NB4 (cell line): Measurements from ENCODE around the gene ZNF286A.
"Not testable (repeated sequence)": the region's sequence is repeated elsewhere in the genome, so short reads cannot be mapped to it uniquely, and the experiment has no call there.

ENCODE experiments used
- MYC ChIP-seq: IDR thresholded peaks from 2 replicates; pipeline ENCODE4 v1.6.1; 2011; ENCODE audit warnings: low read depth, low read length
- POLR2A ChIP-seq: IDR thresholded peaks from 2 replicates; pipeline ENCODE4 v1.6.1; 2011; ENCODE audit warnings: mild to moderate bottlenecking; ENCODE audit not compliant: insufficient read length; ENCODE audit errors: extremely low read depth
- TF ChIP-seq, protein P1 (sequence below): IDR thresholded peaks from one replicate; pipeline ENCODE4 v1.5.1; 2012; ENCODE audit warnings: low read depth, low read length
- TF ChIP-seq, protein P2 (sequence below): IDR thresholded peaks from 2 replicates; pipeline ENCODE4 v1.6.1; 2011; ENCODE audit warnings: low read depth, low read length

DNA sequence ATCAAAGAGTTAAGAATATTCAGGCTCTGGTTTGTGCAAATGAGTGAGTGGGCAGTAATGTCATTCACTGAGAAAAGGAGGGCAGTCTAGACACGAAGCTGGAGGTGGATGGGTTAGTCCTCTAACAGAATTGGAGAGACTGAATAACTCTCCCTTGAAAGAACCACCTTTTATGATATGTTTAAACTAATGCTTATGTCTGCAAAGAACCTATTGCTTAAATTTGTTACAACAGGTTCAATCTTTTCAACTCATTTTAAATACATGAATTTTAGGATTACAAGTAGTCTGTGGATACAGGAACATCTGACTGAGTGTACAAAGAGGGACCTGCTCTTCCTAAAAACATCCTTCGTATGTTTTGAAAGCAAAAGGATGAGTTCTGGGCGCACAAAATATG is 585 bp upstream of the ZNF286A start:
- TF ChIP-seq MYC, POLR2A: not testable (repeated sequence)
- TF ChIP-seq, protein P1, sequence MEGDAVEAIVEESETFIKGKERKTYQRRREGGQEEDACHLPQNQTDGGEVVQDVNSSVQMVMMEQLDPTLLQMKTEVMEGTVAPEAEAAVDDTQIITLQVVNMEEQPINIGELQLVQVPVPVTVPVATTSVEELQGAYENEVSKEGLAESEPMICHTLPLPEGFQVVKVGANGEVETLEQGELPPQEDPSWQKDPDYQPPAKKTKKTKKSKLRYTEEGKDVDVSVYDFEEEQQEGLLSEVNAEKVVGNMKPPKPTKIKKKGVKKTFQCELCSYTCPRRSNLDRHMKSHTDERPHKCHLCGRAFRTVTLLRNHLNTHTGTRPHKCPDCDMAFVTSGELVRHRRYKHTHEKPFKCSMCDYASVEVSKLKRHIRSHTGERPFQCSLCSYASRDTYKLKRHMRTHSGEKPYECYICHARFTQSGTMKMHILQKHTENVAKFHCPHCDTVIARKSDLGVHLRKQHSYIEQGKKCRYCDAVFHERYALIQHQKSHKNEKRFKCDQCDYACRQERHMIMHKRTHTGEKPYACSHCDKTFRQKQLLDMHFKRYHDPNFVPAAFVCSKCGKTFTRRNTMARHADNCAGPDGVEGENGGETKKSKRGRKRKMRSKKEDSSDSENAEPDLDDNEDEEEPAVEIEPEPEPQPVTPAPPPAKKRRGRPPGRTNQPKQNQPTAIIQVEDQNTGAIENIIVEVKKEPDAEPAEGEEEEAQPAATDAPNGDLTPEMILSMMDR, result not testable (repeated sequence)
- TF ChIP-seq, protein P2, sequence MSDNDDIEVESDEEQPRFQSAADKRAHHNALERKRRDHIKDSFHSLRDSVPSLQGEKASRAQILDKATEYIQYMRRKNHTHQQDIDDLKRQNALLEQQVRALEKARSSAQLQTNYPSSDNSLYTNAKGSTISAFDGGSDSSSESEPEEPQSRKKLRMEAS, result not testable (repeated sequence)
